GM21737 (cell line): Measurements from ENCODE around the gene SLC17A7.
"Not testable (repeated sequence)": the region's sequence is repeated elsewhere in the genome, so short reads cannot be mapped to it uniquely, and the experiment has no call there.

Experiments
- ATAC-seq: cut with Tn5 transposase; IDR thresholded peaks from one replicate; pipeline ENCODE4 v1.9.1; 2021; ENCODE audit warnings: mild to moderate bottlenecking, moderate library complexity; ENCODE audit not compliant: unreplicated experiment

Gene SLC17A7

GRCh38 chr19:49445997-49446396, 4.7 kb upstream of the SLC17A7 start:
- no peak for ATAC-seq

DNA sequence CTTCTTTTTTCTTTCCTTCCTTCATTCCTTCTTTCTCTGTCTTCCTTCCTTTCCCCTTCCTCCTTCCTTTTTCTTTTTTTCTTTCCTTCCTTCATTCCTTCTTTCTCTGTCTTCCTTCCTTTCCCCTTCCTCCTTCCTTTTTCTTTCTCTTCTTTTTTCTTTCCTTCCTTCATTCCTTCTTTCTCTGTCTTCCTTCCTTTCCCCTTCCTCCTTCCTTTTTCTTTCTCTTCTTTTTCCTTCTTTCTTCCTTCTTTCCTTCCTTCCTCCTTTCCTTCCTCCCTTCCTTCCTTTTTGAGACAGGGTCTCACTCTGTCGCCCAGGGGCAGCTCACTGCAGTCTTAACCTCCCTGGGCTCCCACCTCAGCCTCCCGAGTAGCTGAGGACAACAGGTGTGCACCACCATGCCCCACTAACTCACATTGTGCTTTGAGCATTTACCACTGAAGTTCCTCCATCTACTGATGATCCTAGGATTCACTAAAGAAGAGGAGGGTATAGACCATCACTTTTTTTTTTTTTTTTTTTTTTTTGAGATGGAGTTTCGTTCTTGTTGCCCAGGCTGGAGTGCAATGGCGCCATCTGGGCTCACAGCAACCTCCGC, 2.9 kb upstream of the SLC17A7 start:
- not testable (repeated sequence) for ATAC-seq

- peak; percentile 61 for ATAC-seq
Observed at GRCh38 chr19:49443366-49444099, 2.2 kb upstream of the SLC17A7 start.

DNA sequence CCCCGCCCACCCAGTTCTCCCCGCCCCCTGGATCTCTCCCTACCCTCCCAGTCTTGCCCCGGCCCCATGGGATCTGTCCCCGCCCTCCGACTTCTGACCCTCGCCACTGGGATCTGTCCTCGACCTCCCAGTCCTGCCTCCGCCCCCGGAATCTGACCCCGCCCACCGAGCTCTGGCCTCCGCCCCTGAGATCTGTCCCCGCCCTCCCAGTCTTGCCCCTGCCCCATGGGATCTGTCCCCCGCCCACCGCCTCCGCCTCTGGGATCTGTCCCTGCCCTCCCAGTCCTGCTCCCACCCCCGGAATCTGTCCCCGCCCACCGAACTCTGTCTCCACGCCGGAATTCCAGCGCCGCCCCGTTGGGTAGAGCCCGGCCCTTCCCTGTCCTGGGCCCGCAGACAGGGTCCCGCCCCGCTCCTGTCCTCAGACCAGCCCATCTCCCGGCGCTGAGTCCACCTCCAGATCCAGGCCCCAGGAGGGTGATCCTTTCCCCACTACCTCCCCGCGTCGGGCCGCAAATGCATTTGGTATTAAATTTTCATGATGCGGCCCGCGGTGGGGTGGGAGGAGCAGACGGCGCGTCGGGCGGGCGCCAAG, 1.5 kb upstream of the SLC17A7 start:
- ATAC-seq = peak; percentile 12

DNA sequence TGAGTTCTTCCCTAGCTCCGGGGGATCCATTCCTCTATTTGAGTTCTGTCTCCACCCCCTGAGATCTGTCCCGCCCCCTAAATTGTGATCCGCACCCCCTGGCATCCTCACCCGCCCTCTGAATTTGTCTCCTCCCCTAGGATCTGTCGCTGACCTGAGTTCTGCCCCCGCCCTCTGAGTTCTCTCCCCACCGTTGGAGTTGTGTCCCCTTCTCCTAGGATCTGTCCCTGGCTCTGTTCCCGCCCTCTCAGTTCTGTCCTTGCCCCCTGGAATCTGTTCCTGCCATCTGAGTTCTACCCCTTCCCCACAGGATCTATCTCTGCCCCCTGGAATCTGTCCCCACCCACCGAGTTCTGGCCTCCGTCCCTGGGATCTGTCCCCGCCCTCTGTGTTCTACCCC, 1.0 kb upstream of the SLC17A7 start:
- ATAC-seq = no peak

- ATAC-seq = no peak
Observed at GRCh38 chr19:49441960-49442350, 628 bp upstream of the SLC17A7 start.

DNA sequence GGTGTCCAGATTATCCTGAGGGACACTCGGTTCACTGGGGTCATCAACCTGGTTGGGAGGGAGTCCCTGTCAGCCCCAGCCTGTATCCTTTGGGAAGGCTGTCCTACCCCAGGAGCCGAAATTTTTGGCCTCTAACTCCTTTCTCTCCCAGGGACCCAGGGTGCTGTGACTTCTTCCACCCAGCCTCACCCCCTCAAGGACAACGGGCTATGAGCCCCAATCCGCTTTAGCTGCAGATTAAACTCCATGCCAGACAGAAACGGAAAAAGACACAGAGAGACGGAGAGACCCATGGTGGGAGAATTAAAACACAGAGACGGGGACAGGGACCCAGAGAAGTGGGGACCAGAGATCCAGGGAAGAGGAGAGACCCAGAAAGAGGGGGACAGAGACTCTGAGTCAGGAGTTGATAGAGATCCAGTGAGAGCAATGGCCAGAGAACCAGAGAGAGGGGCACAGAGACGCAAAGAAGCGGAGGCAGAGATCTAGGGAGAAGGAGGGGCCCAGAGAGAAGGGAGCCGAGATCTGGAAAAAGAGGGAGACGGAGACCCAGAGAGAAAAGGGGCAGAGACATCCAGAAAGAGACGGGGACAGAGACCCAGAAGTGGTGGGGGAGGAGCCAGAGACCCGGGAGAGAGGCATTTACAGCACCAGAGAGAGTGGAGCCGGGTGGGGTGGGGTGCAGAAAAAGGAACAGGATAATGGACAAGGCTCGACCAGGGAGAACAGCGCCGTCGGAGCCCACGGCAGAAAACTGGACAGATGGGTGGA, 703 bp downstream of the SLC17A7 start:
- no peak for ATAC-seq

DNA sequence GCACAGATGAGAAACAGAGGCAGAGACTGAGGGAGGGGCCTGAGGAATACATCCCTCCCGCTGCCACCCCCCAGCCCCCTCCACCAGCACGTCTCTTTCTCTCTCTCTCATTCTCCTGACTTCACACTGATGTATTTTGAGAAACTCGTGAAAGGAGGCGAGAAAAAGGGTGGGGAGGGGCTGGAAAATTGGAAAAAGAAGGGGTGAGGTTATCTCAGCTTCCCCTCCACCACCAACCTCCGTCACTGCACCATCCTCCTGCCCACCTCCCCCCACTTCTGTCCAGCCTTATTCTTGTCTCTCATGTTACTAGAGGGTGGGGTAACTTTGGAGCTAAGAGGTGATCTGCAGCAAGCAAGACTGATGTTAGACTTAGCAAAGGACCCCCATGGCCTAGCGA, 1.5 kb downstream of the SLC17A7 start:
- ATAC-seq = no peak

GRCh38 chr19:49438261-49438660, 3.1 kb downstream of the SLC17A7 start:
- no peak for ATAC-seq

- ATAC-seq = no peak
Observed at GRCh38 chr19:49437231-49437630, 4.1 kb downstream of the SLC17A7 start.

DNA sequence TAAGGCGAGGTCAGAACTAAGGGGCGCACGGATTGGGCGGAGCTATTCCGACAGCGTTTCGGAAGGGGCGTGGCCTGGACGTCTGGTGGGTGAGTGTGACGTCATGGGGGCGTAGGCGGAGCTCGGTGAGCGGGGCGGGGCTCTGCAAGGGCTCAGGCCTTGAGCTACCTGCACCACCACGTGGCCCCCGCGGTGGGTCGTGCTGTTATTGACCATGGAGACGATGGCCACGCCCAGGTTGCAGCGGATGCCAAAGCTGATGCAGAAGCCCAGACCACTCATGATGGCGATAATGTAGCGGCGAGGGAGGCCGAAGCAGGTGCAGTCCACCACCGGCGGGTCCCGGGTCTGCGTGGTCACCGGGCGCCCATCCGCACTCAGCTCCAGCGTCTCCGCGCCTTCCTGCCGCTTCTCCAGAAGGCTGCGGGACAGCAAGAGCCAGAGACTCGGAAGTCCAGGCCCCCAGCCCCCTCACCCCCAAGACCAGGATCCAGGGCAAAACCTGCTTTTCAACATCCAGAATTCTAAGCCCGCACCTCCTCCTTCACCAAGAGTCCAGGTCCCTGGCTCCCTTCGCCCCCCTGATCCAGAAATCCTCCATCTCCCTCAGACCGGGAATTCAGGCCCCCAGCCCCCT, 4.8 kb downstream of the SLC17A7 start:
- no peak for ATAC-seq

- ATAC-seq = no peak
Observed at GRCh38 chr19:49435670-49436069, 5.7 kb downstream of the SLC17A7 start.

DNA sequence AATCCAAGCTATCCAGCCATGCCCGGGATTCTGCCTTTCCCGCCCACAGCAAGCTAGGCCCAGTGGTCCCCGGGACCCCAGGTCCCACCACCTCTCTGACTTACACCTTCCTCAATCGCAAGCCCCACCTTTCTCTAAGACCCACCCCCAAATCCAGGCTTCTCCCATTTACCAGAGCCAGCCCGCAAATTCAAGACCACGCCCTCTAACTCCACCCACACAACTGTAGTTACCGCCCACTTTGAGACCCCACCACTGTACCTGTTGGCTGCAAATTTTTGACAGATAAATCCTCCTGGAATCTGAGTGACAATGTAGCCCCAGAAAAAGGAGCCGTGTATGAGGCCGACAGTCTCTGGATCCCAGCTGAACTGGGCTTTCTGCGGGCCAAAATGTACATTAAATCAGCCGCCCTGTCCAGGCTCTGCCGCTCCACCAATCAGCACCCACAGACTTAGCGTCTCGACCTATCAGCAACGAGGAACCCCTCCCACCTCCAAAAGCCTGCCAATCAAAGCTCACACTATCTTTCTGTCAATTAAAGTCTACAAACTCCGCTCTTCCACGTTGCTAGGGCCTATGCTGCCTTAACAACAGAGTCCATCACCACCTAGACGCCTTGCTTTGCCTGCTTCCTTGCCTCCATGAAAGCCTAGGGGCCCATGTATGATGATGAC, 6.3 kb downstream of the SLC17A7 start:
- ATAC-seq = no peak

GRCh38 chr19:49433240-49433901, 8.0 kb downstream of the SLC17A7 start:
- no peak for ATAC-seq

DNA sequence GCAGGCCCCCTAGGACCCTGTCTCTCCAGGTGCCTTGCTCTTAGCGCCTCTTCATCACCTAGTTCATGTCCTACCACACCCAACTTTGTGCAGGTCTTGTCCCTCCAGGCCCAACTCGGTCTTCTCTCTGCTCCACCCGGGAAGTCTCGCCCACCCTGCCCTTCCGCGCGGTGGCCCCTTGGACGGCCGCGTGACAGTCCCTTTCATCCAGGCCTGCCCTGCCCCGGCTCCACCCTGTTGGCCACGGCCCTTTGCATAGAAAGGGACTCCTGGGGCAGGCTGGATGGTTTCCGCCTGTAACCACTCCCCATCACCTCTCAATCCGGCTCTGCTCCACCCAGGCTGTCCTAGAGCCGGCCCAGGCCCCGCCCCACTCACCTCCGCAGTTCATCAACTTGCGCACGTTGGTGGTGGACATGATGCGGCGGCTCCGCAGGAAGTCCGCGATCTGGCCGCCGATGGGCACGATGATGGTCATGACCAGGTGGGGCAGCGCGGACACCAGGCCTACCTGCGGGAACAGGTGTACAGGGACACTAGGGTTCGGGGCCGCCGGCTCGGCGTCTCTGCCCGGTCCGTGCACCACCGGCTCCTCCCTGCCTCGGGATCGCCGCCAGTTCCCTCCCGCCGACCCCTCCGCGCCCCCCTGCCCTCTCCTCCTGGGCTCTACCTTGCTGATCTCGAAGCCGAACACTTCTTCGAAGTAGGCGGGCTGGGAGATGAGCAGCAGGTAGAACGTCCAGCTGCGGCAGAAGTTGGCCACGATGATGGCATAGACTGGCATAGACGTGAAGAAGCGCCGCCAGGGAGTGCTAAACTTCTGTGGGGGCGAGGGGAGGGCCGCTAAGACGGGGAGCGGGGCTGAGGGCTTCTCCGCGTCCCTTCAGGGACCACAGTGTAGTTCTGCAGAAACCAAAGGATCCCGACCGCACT, 8.9 kb downstream of the SLC17A7 start:
- ATAC-seq = no peak

GRCh38 chr19:49431330-49431749, 10.0 kb downstream of the SLC17A7 start:
- ATAC-seq = no peak

GRCh38 chr19:49430678-49431329, 10.5 kb downstream of the SLC17A7 start:
- ATAC-seq = no peak

GRCh38 chr19:49430172-49430677, 11.1 kb downstream of the SLC17A7 start:
- no peak for ATAC-seq
